C1 segment of cervical spinal cord (tissue), 14 donors: Measurements from ENCODE around the gene ACSS1.

ENCODE experiments used
- DNase-seq, 14 donors: peaks; one replicate each; lab custom pipeline; 2025; lab: John Stamatoyannopoulos, UW

The ACSS1 gene

GRCh38 chr20:24960302-24960801, 97.6 kb downstream of the ACSS1 start:
- DNase-seq, result no peak

GRCh38 chr20:24959591-24960301, 98.2 kb downstream of the ACSS1 start:
- DNase-seq, result no peak

DNA sequence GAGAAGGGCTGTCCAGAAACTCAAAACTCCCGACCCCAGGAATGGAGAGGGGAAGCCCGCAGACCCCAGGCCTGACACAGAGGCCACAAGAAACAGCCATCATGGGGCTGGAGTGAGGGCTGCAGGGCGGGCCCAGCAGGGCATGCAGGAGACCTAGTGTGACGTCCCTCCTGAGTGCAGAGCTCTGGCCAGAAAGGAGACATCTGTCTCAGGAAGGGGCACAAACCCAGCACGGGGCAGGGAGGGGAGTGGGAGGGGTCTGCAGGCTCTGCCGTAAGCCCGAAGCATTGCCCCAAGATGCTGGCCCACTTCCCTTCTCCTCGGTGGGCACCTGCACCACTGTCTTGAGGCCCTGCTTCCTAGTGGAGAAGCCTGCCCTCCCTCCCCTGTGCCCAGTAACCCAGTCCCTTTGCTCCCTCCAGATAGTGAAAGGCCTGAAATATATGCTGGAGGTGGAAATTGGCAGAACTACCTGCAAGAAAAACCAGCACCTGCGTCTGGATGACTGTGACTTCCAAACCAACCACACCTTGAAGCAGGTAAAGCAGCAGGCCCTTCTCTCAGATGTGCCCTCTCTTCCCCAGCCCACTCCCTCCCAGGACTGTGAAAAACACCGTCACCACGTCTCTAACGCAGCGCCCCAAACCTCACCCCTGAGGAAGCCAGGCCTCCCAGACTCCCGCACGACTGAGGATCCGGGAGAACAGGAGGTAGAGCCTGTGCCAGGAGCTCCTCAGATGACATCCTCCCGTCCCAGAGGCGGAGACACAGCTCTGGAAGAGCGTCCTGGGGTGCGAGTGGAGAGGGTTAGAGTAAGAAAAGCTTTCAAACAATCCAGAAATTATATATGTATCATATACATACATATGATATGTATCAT, 99.2 kb downstream of the ACSS1 start:
- DNase-seq, result peak in 1 of 14 donors; percentile 43

DNA sequence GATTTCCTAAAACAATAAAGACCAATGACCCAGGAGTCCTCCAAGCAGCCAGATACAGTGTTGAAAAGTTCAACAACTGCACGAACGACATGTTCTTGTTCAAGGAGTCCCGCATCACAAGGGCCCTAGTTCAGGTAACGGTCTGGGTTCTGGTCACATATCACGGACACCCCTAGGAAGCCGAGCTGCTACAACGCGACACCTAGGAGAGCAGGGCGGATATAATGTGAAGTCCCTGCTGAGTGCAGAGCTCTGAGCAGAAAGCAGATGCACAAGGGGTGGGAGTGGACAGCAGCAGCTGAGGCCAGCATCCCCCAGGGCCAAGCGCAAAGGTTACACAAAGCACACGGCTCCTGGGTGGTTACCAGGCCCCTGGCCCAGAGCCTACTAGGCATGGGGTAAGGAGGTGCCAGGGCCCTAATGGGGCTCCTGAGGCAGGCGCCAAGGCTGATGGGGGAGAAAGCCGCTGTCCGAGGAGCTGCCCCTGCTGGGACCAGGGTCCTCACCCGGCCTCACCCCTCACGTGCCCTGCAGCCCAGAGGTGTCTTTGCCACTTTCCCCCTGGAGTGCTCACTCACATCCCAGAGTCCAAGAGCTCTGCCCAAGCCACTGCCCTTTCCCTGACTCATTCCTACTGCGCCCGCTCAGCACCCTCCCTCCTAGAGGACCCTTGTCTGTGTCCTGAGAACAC, 100.5 kb downstream of the ACSS1 start:
- no peak for DNase-seq
